ENCODE measurements around the gene CCL3. TPM values are rescaled to one million over a fixed set of nuclear protein-coding genes. Genes with fewer than 3 reads are reported as not detected.
"Not testable (repeated sequence)": the region's sequence is repeated elsewhere in the genome, so short reads cannot be mapped to it uniquely, and the experiment has no call there.

Gene CCL3
- total and polyA plus RNA-seq, 2 donors (not counting 3 experiments of a cell fraction or from before 2014, with no cell fraction given), result not detected

GRCh38 chr17:36104701-36105181, 14.8 kb upstream of the CCL3 start:
- Histone ChIP-seq H4K20me1 (replicated peaks; ENCODE audit: control insufficient read depth, extremely low read depth, insufficient read depth, low read length) (no peaks in the 10 kb centered on the region), H3K4me2 (ENCODE audit: insufficient read depth, low read length) (no peak overlapping the region), H3K9me3 (replicated peaks; ENCODE audit: control insufficient read depth, insufficient read depth, low read length) (no peaks in the 10 kb centered on the region), H3K27me3 (ENCODE audit: control insufficient read depth in 2 of 2, insufficient read depth in 2 of 2, low read length in 2 of 2) (no peaks in the 10 kb centered on the region), H3K36me3 (ENCODE audit: control insufficient read depth in 2 of 2, extremely low read depth in 1 of 2, insufficient read depth in 2 of 2, low read length in 2 of 2) (no peaks in the 10 kb centered on the region), H2AFZ (ENCODE audit: low read depth, low read length) (no peak overlapping the region), H3K4me1 (ENCODE audit: control insufficient read depth, extremely low read depth, insufficient read depth, low read length) (no peaks in the 10 kb centered on the region), H3K9ac (replicated peaks; ENCODE audit: extremely low read depth, insufficient read depth, low read length) (no peak overlapping the region), H3K79me2 (ENCODE audit: control insufficient read depth, insufficient read depth, low read length) (no peaks in the 10 kb centered on the region), H3K9me1 (replicated peaks; ENCODE audit: control insufficient read depth, extremely low read depth, insufficient read depth, low read length) (no peaks in the 10 kb centered on the region), H3K4me3 (replicated peaks in 1 of 3; ENCODE audit: insufficient read depth in 1 of 3, low read depth in 1 of 3, low read length in 3 of 3) (no peak overlapping the region), H3K27ac (ENCODE audit: insufficient read depth, low read depth, low read length) (no peak overlapping the region)
- FAIRE-seq (no peak), DNase-seq (ENCODE audit: low read depth, low spot score) (no peak)
- intact Hi-C loops (cut with micrococcal nuclease) (no loop called here), dilution Hi-C loops (cut with MboI; ENCODE audit: extremely low pct_ligation_motif_present, low sequenced_read_pairs) (no loop called here)
- BruUV-seq (replicated peaks), result no TSS peak
- POLR2A ChIA-PET, result no interaction called here
- TF ChIP-seq MAX (IDR thresholded peaks at IDR 0.05; ENCODE audit: insufficient read depth, insufficient read length) (no peak), POLR2AphosphoS5 (IDR thresholded peaks at IDR 0.05; ENCODE audit: insufficient read depth, low read depth, low read length) (no peak), GATA2 (IDR thresholded peaks at IDR 0.05; ENCODE audit: insufficient read depth, insufficient read length, low read depth, low read length) (no peak), FOS (IDR thresholded peaks at IDR 0.05; ENCODE audit: borderline replicate concordance, insufficient read depth, low read length) (no peak), POLR2A (IDR thresholded peaks at IDR 0.05; ENCODE audit: low read depth, low read length) (no peak), JUN (IDR thresholded peaks at IDR 0.05; ENCODE audit: borderline replicate concordance, insufficient read depth, insufficient read length, low read depth) (no peak), EZH2 (IDR thresholded peaks at IDR 0.05; ENCODE audit: borderline replicate concordance, low read depth, low read length, severe bottlenecking) (no peak), MYC (IDR thresholded peaks at IDR 0.05; ENCODE audit: low read depth, low read length) (no peak), CTCF (IDR thresholded peaks at IDR 0.05; ENCODE audit: extremely low read depth in 1 of 2, insufficient read depth in 1 of 2, low read depth in 1 of 2, low read length in 2 of 2) (no peak)
- CTCF ChIA-PET, result no interaction called here

GRCh38 chr17:36104246-36104645, 14.3 kb upstream of the CCL3 start:
- H2AFZ ChIP-seq (ENCODE audit: low read depth, low read length); H3K27me3 ChIP-seq (ENCODE audit: control insufficient read depth in 2 of 2, insufficient read depth in 2 of 2, low read length in 2 of 2); H3K36me3 ChIP-seq (ENCODE audit: control insufficient read depth in 2 of 2, extremely low read depth in 1 of 2, insufficient read depth in 2 of 2, low read length in 2 of 2); H3K9me1 ChIP-seq (replicated peaks; ENCODE audit: control insufficient read depth, extremely low read depth, insufficient read depth, low read length); POLR2A ChIA-PET; H3K4me1 ChIP-seq (ENCODE audit: control insufficient read depth, extremely low read depth, insufficient read depth, low read length); CTCF ChIA-PET; FAIRE-seq; H3K4me3 ChIP-seq (replicated peaks in 1 of 3; ENCODE audit: insufficient read depth in 1 of 3, low read depth in 1 of 3, low read length in 3 of 3); H3K9me3 ChIP-seq (replicated peaks; ENCODE audit: control insufficient read depth, insufficient read depth, low read length); intact Hi-C loops (cut with micrococcal nuclease); H3K9ac ChIP-seq (replicated peaks; ENCODE audit: extremely low read depth, insufficient read depth, low read length); H3K27ac ChIP-seq (ENCODE audit: insufficient read depth, low read depth, low read length); H4K20me1 ChIP-seq (replicated peaks; ENCODE audit: control insufficient read depth, extremely low read depth, insufficient read depth, low read length); BruUV-seq (replicated peaks); dilution Hi-C loops (cut with MboI; ENCODE audit: extremely low pct_ligation_motif_present, low sequenced_read_pairs); H3K4me2 ChIP-seq (ENCODE audit: insufficient read depth, low read length); H3K79me2 ChIP-seq (ENCODE audit: control insufficient read depth, insufficient read depth, low read length); DNase-seq (ENCODE audit: low read depth, low spot score): not testable (repeated sequence)

GRCh38 chr17:36103401-36103975, 13.5 kb upstream of the CCL3 start, which contains the start of gene CCL4:
Gene CCL4 (plus strand): TSS chr17:36103827. CDS start chr17:36103906, 79 bp downstream.
- H3K9me1 ChIP-seq (replicated peaks; ENCODE audit: control insufficient read depth, extremely low read depth, insufficient read depth, low read length); H3K79me2 ChIP-seq (ENCODE audit: control insufficient read depth, insufficient read depth, low read length); H3K4me2 ChIP-seq (ENCODE audit: insufficient read depth, low read length); H2AFZ ChIP-seq (ENCODE audit: low read depth, low read length); H3K4me3 ChIP-seq (replicated peaks in 1 of 3; ENCODE audit: insufficient read depth in 1 of 3, low read depth in 1 of 3, low read length in 3 of 3); BruUV-seq (replicated peaks); H3K27ac ChIP-seq (ENCODE audit: insufficient read depth, low read depth, low read length); H3K27me3 ChIP-seq (ENCODE audit: control insufficient read depth in 2 of 2, insufficient read depth in 2 of 2, low read length in 2 of 2); H3K4me1 ChIP-seq (ENCODE audit: control insufficient read depth, extremely low read depth, insufficient read depth, low read length); DNase-seq (ENCODE audit: low read depth, low spot score); FAIRE-seq; H3K9me3 ChIP-seq (replicated peaks; ENCODE audit: control insufficient read depth, insufficient read depth, low read length); H4K20me1 ChIP-seq (replicated peaks; ENCODE audit: control insufficient read depth, extremely low read depth, insufficient read depth, low read length); H3K9ac ChIP-seq (replicated peaks; ENCODE audit: extremely low read depth, insufficient read depth, low read length); POLR2A ChIA-PET; intact Hi-C loops (cut with micrococcal nuclease); CTCF ChIA-PET; H3K36me3 ChIP-seq (ENCODE audit: control insufficient read depth in 2 of 2, extremely low read depth in 1 of 2, insufficient read depth in 2 of 2, low read length in 2 of 2); dilution Hi-C loops (cut with MboI; ENCODE audit: extremely low pct_ligation_motif_present, low sequenced_read_pairs): not testable (repeated sequence)
